Psoas muscle (tissue), 8 donors: ENCODE results near the gene F5. TPM values are rescaled to one million over a fixed set of nuclear protein-coding genes. Genes with fewer than 3 reads are reported as not detected.

Experiments used
- ATAC-seq, 4 donors: fragments of 200-7000 bp; cut with Tn5 transposase; one replicate each; pipeline ENCODE4 v1.9.1; 2020; ENCODE audit warnings: moderate library complexity in 3 of 4, mild to moderate bottlenecking in 2 of 4
- DNase-seq, 2 donors: peaks; one replicate each; pipeline ENCODE4 v3.0.0-alpha.2; 2020
- H3K27ac ChIP-seq: fragments of 200-600 bp; one replicate; pipeline ENCODE4 v1.8.0; 2022
- H3K27me3 ChIP-seq, 3 donors: fragments of 200-600 bp in 1 of 3; one replicate each; pipeline versions ENCODE4 v1.6.1 to v1.8.0; 2013 to 2022; ENCODE audit warnings: low read length in 2 of 3, mild to moderate bottlenecking in 2 of 3, moderate library complexity in 1 of 3; ENCODE audit not compliant: insufficient read depth in 3 of 3
- H3K36me3 ChIP-seq, 2 donors: fragments of 200-600 bp in 1 of 2; one replicate each; pipeline versions ENCODE4 v1.6.1 to v1.8.0; 2013 to 2022; ENCODE audit warnings: low read depth in 1 of 2, mild to moderate bottlenecking in 1 of 2, moderate library complexity in 1 of 2; ENCODE audit not compliant: insufficient read depth in 1 of 2
- H3K4me1 ChIP-seq: fragments of 200-600 bp; one replicate; pipeline ENCODE4 v1.8.0; 2022
- H3K4me3 ChIP-seq: fragments of 200-600 bp; one replicate; pipeline ENCODE4 v1.8.0; 2022; ENCODE audit warnings: mild to moderate bottlenecking
- H3K9me3 ChIP-seq: fragments of 200-600 bp; one replicate; pipeline ENCODE4 v1.8.0; 2022
- CTCF ChIP-seq: fragments of 200-600 bp; IDR thresholded peaks from one replicate; pipeline ENCODE4 v1.8.0; 2022; ENCODE audit warnings: antibody characterized with exemption
- intact Hi-C, 2 donors: fragments of 100-400 bp; cut with DNase I; formaldehyde crosslinking; loops; one replicate each; pipeline versions ENCODE4 v1.11.0 to v1.14.2; 2022
- polyA plus RNA-seq, 3 donors: library from polyadenylated mRNA; stranded (reverse); fragments of 200-250 nt; gene quantifications; one replicate each; pipeline ENCODE4 v1.2.3, GENCODE V29; 2013
- total RNA-seq, 4 donors: library from RNA; stranded (reverse); fragmentation: NEBNext Ultra II Directional in 2 of 4; extraction: Animal tissue kit (Norgen Biotek cat#: 25700) in 2 of 4; gene quantifications; one replicate each; pipeline versions ENCODE4 v1.2.1 to v1.2.4, GENCODE V29; 2021 to 2023
- donor health status: healthy with polysubstance abuse.
- donor health status: DM: no; HTN: no; CAD: no; lungs with moderate emphysema.
- donor health status: Bipolar disorder and iron deficiency.
- donor health status: healthy.
- donor health status: DM: yes; HTN: yes; CAD: no.
- donor health status: DM: no; HTN: no; CAD: no.
- donor health status: DM: no; HTN: no; CAD: no.
- donor health status: DM: yes; HTN: yes; CAD: no.

The F5 gene
- total and polyA plus RNA-seq, 7 donors = 0.01 to 0.22 (median 0.08) TPM; not detected in 2

DNA sequence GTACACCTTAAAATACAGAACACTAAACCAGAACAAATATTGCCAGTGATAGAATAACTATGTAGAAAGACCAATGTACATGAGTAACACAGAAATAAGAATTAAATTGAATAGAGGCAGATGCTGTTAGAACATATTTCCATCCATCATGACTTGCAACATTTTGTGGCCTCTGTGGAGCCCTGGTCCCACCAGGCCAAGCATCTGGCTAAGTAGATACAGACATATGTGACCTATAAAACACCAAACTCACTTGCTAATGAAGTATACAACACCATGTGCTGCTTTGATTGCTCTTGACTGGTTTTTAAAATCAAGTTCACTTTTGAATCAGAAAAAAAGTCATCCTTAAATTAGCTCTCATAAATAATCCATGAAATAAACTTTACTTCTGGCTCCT is 121.0 kb downstream of the F5 start:
- no peaks in the 10 kb centered on the region for H3K27me3 ChIP-seq
- ATAC-seq = no peak
- H3K4me1 ChIP-seq = no peaks in the 10 kb centered on the region
- no peak overlapping the region for H3K4me3 ChIP-seq
- DNase-seq = no peak
- H3K27ac ChIP-seq = no peak overlapping the region
- intact Hi-C loops = loop anchor here in 1 of 2 donors (5.0 kb wide), 1 partner anchor 82 kb away; no protein-coding TSS in a partner anchor
- peaks cover 18 to 67% of the 10 kb centered on the region in 2 donors for H3K36me3 ChIP-seq
- H3K9me3 ChIP-seq = no peaks in the 10 kb centered on the region
- TF ChIP-seq CTCF = no peak

Other genes with a start within 250 kb of the F5 start
- 1 to 10 TPM; 3.9 to 6.4 (median 4.4) TPM for gene NME7, start 218.7 kb downstream of the F5 start, total RNA-seq
- gene NME7, start 218.7 kb downstream of the F5 start, polyA plus RNA-seq = 10 to 100 TPM in 1 of 3 donors, 1 to 10 TPM in 2; 4.8 to 14.1 (median 7.9) TPM
- 10 to 100 TPM; 12.7 to 14.9 (median 13.7) TPM for gene BLZF1, start 218.3 kb downstream of the F5 start, total RNA-seq
- gene BLZF1, start 218.3 kb downstream of the F5 start, polyA plus RNA-seq = 10 to 100 TPM; 10.0 to 23.9 (median 18.4) TPM
- under 1 TPM; 0.17 to 0.87 (median 0.47) TPM for gene CCDC181, start 159.0 kb downstream of the F5 start, total RNA-seq
- 1 to 10 TPM in 1 of 3 donors, under 1 TPM in 2; 0.13 to 2.9 (median 0.25) TPM for gene CCDC181, start 159.0 kb downstream of the F5 start, polyA plus RNA-seq
- gene SLC19A2, start 100.5 kb downstream of the F5 start, total RNA-seq = 100 to 1,000 TPM in 2 of 4 donors, 10 to 100 TPM in 2; 23.6 to 151 (median 83.3) TPM
- 100 to 1,000 TPM in 2 of 3 donors, 10 to 100 TPM in 1; 75.0 to 150 (median 139) TPM for gene SLC19A2, start 100.5 kb downstream of the F5 start, polyA plus RNA-seq
- 1 to 10 TPM; 1.3 to 3.9 (median 1.5) TPM for gene SELP, start 43.6 kb upstream of the F5 start, total RNA-seq
- gene SELP, start 43.6 kb upstream of the F5 start, polyA plus RNA-seq = 1 to 10 TPM; 1.1 to 1.3 (median 1.3) TPM
- 1 to 10 TPM; 1.1 to 3.1 (median 1.8) TPM for gene SELL, start 125.1 kb upstream of the F5 start, total RNA-seq
- under 1 TPM; 0.14 to 0.35 (median 0.33) TPM for gene SELL, start 125.1 kb upstream of the F5 start, polyA plus RNA-seq
- gene SELE, start 147.6 kb upstream of the F5 start, total RNA-seq = 1 to 10 TPM in 1 of 4 donors, under 1 TPM in 2, not detected in 1; 0.12 to 1.3 (median 0.62) TPM
- under 1 TPM; 0.14 to 0.36 (median 0.17) TPM for gene SELE, start 147.6 kb upstream of the F5 start, polyA plus RNA-seq
- gene METTL18, start 208.4 kb upstream of the F5 start, total RNA-seq = 1 to 10 TPM; 3.4 to 5.0 (median 4.2) TPM
- 1 to 10 TPM; 4.2 to 8.4 (median 5.4) TPM for gene METTL18, start 208.4 kb upstream of the F5 start, polyA plus RNA-seq